ENCODE results near the gene TMEM270.

The TMEM270 gene

GRCh38 chr7:73909051-73909941, 48.3 kb downstream of the TMEM270 start:
- no peak for TF ChIP-seq CTCF (conservative IDR thresholded peaks at IDR 0.05; ENCODE audit: low read depth, low read length)
- H3K4me3 ChIP-seq (ENCODE audit: low read depth, low read length), result no peak overlapping the region
- DNase-seq (ENCODE audit: low read depth), result no peak

GRCh38 chr7:73909996-73910395, 49.0 kb downstream of the TMEM270 start:
- no peak overlapping the region for H3K4me3 ChIP-seq (ENCODE audit: low read depth, low read length)
- no peak for DNase-seq (ENCODE audit: low read depth)
- no peak for TF ChIP-seq CTCF (conservative IDR thresholded peaks at IDR 0.05; ENCODE audit: low read depth, low read length)

- no peak for TF ChIP-seq CTCF (conservative IDR thresholded peaks at IDR 0.05; ENCODE audit: low read depth, low read length)
- H3K4me3 ChIP-seq (ENCODE audit: low read depth, low read length), result no peak overlapping the region
- no peak for DNase-seq (ENCODE audit: low read depth)
These were observed 51.3 kb downstream of the TMEM270 start for GRCh38 chr7:73912223-73912622.

All from choroid plexus epithelial cell (primary cell).